ENCODE data around the gene SLC12A1. TPM values are rescaled to one million over a fixed set of nuclear protein-coding genes. Genes with fewer than 3 reads are reported as not detected.
A peak's percentile ranks its signal among the peaks of the same experiment; 100 is the strongest.

SLC12A1 gene
- total and polyA plus RNA-seq, 5 donors = not detected

DNA sequence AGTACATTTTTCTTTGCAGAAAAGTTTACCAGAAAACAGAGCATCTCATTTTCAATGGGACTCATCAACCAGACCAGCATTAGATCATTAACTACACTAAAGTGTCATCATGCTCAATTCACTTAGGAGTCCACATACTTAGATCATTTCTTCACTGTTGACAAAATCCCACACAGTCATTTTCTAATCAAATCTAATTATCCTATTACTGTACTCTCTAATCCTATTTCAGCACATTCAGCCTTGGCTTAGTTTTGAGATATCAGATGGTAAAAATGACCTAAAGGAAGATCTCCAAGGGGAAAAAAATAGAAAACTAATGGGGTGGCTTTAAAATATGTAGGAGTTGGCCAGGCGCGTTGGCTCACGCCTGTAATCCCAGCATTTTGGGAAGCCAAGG, 19.8 kb upstream of the SLC12A1 start:
- intact Hi-C loops (cut with DNase I) = no loop called here
- 92% methylated on average over 3 of the region's 3 CpGs for WGBS
- no peak for ATAC-seq
- Histone ChIP-seq H3K4me1 (ENCODE audit: control insufficient read depth, insufficient read depth, low read length) (no peaks in the 10 kb centered on the region), H3K9me3 (ENCODE audit: control insufficient read depth, low read length) (no peaks in the 10 kb centered on the region), H3K4me3 (ENCODE audit: low read length) (no peak overlapping the region), H3K27me3 (ENCODE audit: control insufficient read depth, insufficient read depth) (no peaks in the 10 kb centered on the region), H3K27ac (ENCODE audit: low read length) (no peak overlapping the region)
- no peak for DNase-seq

DNA sequence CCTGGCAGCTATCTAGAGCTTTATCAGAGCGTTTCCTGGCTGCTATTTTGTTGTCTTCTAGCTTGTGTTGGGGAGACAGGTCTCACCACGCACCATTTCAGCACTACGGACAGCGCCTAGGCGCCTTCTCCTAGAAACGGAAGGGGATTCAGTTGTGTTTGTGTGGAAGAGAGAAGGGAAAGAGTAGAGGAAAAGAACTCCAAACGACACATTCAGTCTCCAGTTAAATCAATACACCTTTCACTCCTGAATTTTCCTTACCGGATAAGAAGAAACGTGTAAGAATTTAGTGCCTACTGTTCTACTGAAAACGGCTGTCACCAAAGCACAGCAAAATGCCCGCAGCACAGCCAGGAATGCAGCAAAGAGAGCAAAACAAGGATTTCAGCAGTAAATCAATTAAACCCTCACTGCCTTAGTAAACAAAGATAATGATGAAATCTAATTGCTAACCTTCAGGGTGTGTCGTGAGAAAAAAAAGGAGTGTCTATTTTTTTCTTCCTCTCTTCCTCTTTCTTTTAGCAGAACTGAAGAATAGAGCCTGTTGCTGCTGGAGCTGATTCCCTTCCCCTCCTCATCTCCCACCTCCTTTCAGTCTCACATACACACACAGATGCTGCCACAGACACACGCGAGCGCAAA, 15.0 kb upstream of the SLC12A1 start:
- Histone ChIP-seq H3K9me3 (ENCODE audit: control insufficient read depth, low read length) (no peaks in the 10 kb centered on the region), H3K4me1 (ENCODE audit: control insufficient read depth, insufficient read depth, low read length) (no peaks in the 10 kb centered on the region), H3K4me3 (ENCODE audit: low read length) (no peak overlapping the region), H3K27ac (ENCODE audit: low read length) (no peak overlapping the region), H3K27me3 (ENCODE audit: control insufficient read depth, insufficient read depth) (no peaks in the 10 kb centered on the region)
- DNase-seq (peak; percentile 63 to 84 (median 83)), ATAC-seq (no peak)
- WGBS = 7% methylated on average over 15 of the region's 15 CpGs
- intact Hi-C loops (cut with DNase I) = no loop called here

DNA sequence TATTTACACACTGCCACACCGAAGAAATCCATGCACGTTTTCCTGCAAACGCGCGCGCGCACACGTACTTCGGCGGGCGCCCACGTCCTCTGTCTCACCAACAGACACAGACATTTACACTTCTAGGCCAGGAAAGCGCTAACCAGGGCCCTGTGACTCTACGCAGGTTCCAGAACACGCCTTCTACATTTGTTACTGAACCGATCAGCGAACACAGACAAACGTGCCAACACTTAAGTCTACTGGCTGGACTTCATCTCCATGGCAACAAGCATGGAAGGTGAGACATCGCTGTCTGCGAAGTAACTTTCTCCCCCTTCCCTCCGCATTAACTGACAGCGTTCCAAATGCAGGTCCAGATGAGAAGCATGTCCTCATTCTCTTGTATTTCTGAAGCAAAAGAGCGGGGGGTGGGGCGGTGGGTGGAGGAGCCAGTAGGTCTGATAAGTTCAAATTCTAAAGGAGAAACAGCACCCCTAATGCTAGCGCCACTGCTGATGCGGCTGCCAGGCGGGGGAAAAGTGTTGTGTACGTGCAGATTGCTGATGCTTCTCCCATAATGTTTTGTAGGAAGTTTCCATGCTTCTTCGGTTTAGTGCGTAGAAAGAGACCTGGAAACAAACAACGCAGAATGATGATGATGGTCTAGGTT, 14.4 kb upstream of the SLC12A1 start, which contains the start of gene CTXN2:
Gene CTXN2 (plus strand): TSS at position 92 of the 652 bp plus-strand sequence. CDS start 9,636 bp downstream, outside the sequence.
- Histone ChIP-seq H3K4me1 (ENCODE audit: control insufficient read depth, insufficient read depth, low read length) (no peaks in the 10 kb centered on the region), H3K27ac (ENCODE audit: low read length) (no peak within 1 kb of the TSS), H3K4me3 (ENCODE audit: low read length) (no peak within 1 kb of the TSS), H3K27me3 (ENCODE audit: control insufficient read depth, insufficient read depth) (no peaks in the 10 kb centered on the region), H3K9me3 (ENCODE audit: control insufficient read depth, low read length) (no peaks in the 10 kb centered on the region)
- DNase-seq (no peak), ATAC-seq (no peak)
- WGBS = 8% methylated on average over 31 of the region's 31 CpGs
- intact Hi-C loops (cut with DNase I) = no loop called here

DNA sequence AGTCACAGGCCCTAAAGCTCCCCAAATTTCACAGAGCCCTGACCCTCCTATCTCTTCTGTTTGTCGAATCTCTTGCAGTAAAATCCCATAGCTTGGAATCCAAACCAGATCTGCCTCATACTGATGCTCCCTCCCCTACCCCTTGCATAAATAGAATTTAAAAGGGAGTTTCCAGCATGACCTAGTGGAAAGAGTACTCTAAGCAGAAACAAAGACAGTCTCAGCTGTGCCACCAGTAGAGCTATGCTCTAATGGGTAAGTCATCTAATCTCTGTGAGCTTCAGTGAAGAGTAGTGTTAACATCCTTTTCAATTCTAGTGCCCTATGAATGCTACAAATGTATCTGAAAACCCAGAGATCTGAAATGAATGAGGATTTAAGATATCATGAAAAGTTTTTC, 4.0 kb upstream of the SLC12A1 start:
- Histone ChIP-seq H3K27ac (ENCODE audit: low read length) (no peak overlapping the region), H3K27me3 (ENCODE audit: control insufficient read depth, insufficient read depth) (no peaks in the 10 kb centered on the region), H3K9me3 (ENCODE audit: control insufficient read depth, low read length) (no peaks in the 10 kb centered on the region), H3K4me3 (ENCODE audit: low read length) (no peak overlapping the region), H3K4me1 (ENCODE audit: control insufficient read depth, insufficient read depth, low read length) (no peaks in the 10 kb centered on the region)
- DNase-seq (no peak), ATAC-seq (no peak)
- intact Hi-C loops (cut with DNase I) = loop anchor here in 1 of 4 donors (5.0 kb wide), 1 partner anchor 810 kb away; no protein-coding TSS in a partner anchor
- WGBS = 61% methylated on average over 1 of the region's 1 CpG

DNA sequence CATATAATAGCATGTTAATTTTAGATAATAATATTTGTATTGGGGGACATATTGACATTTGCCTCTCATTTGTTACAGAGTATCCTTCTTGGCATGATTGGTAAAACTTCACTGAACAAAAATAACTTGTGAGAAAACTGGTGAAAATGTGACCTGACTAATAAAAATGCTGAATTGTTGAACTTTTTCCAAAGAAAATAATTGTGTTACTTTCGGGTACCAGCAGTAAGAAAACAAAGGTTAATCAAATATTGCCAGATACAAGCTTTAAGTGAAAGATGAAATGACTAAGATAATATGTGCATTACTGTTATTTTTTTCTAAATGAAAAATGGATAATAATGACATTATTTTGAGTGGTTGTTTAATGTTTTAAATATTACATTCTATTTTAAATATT, 15.2 kb downstream of the SLC12A1 start:
- no peak overlapping the region for H3K4me3 ChIP-seq (ENCODE audit: low read length)
- H3K27ac ChIP-seq (ENCODE audit: low read length) = no peak overlapping the region
- WGBS = 47% methylated on average over 1 of the region's 1 CpG
- intact Hi-C loops (cut with DNase I) = no loop called here
- H3K9me3 ChIP-seq (ENCODE audit: control insufficient read depth, low read length) = no peaks in the 10 kb centered on the region
- no peak for ATAC-seq
- H3K4me1 ChIP-seq (ENCODE audit: control insufficient read depth, insufficient read depth, low read length) = no peaks in the 10 kb centered on the region
- H3K27me3 ChIP-seq (ENCODE audit: control insufficient read depth, insufficient read depth) = no peaks in the 10 kb centered on the region
- no peak for DNase-seq

DNA sequence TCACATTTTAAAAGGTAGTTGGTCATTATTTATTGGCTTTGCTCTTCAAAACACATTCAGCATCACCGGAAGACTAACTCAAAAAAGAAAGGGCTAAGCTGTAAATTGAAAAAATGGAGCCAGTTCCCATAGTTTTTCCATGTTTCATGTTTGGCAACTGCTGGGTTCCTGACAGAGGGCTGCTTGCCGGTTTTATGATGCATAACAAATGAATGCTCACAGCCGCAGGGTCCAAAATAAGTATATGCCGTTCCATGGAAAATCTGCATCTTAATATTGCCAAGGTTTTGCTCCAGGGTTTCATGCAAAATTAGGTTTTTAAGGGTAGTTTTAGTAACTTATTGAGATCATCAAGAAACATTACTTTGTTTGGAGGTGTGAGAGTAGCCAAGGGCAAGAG, 15.8 kb downstream of the SLC12A1 start:
- DNase-seq (no peak), ATAC-seq (no peak)
- Histone ChIP-seq H3K4me1 (ENCODE audit: control insufficient read depth, insufficient read depth, low read length) (no peaks in the 10 kb centered on the region), H3K4me3 (ENCODE audit: low read length) (no peak overlapping the region), H3K27ac (ENCODE audit: low read length) (no peak overlapping the region), H3K27me3 (ENCODE audit: control insufficient read depth, insufficient read depth) (no peaks in the 10 kb centered on the region), H3K9me3 (ENCODE audit: control insufficient read depth, low read length) (no peaks in the 10 kb centered on the region)
- WGBS = 75% methylated on average over 4 of the region's 4 CpGs
- intact Hi-C loops (cut with DNase I) = no loop called here

DNA sequence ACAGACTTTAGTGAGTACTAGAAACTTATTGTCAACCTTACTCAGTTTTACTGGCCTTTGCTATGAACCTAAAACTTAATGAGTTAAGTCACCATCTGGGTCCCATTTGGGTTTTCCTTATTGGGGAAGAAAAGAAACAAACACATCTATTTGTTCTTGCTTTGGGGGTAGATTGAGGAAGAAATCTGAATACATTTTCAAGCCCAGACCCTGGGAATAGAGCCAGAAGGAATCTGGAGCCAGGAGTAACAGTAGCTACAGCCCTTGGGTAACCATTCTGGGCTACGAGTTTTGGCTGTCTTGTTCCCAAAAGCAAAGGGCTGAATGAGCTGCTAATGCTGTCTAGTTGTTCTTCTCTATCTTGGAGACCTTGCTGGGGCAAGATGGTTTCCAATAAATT, 16.5 kb downstream of the SLC12A1 start:
- H3K4me3 ChIP-seq (ENCODE audit: low read length) = no peak overlapping the region
- H3K27me3 ChIP-seq (ENCODE audit: control insufficient read depth, insufficient read depth) = no peaks in the 10 kb centered on the region
- H3K27ac ChIP-seq (ENCODE audit: low read length) = no peak overlapping the region
- ATAC-seq (no peak), DNase-seq (no peak)
- no peaks in the 10 kb centered on the region for H3K4me1 ChIP-seq (ENCODE audit: control insufficient read depth, insufficient read depth, low read length)
- no peaks in the 10 kb centered on the region for H3K9me3 ChIP-seq (ENCODE audit: control insufficient read depth, low read length)
- WGBS = 40% methylated on average over 1 of the region's 1 CpG
- intact Hi-C loops (cut with DNase I) = no loop called here

DNA sequence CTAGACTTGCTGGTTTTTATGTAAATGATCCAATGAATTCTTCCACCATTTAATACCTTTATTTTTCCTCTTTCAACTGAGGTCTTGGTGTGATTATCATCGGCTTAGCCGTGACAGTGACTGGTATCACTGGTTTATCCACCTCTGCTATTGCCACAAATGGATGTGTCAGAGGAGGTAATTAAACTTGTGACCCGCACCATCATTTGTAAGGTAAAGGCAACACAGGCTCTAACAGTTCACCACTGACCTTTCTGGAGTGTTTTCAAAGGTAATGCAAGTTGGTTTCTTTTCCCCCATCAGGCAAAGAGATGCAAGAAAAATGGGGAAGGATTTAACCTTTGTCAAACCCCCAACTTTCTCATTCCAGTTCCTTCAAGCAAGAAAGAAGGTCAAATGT, 19.7 kb downstream of the SLC12A1 start:
- H3K9me3 ChIP-seq (ENCODE audit: control insufficient read depth, low read length) = no peaks in the 10 kb centered on the region
- DNase-seq (no peak), ATAC-seq (no peak)
- 86% methylated on average over 3 of the region's 3 CpGs for WGBS
- no peak overlapping the region for H3K4me3 ChIP-seq (ENCODE audit: low read length)
- no peak overlapping the region for H3K27ac ChIP-seq (ENCODE audit: low read length)
- no peaks in the 10 kb centered on the region for H3K27me3 ChIP-seq (ENCODE audit: control insufficient read depth, insufficient read depth)
- intact Hi-C loops (cut with DNase I) = no loop called here
- no peaks in the 10 kb centered on the region for H3K4me1 ChIP-seq (ENCODE audit: control insufficient read depth, insufficient read depth, low read length)

DNA sequence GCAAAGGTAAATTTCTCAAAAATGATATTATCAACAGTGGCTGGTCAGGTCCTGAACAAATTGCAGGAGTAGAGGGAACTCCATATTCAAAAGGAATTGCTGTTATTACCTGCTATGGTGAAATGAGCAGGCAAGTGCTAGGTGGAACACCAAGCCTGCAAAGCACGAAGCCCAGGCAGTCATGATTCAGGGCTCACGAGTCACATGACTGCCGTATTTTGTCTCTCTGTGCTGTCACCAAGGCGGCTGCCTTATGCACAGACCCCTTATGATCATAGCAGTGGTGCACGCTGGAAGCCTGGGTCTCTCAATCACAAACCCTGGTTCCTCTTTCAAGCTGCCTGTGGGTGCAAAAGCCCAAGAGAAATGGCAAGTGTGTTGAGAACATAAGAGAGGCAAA, 24.4 kb downstream of the SLC12A1 start:
- Histone ChIP-seq H3K4me1 (ENCODE audit: control insufficient read depth, insufficient read depth, low read length) (no peaks in the 10 kb centered on the region), H3K27ac (ENCODE audit: low read length) (no peak overlapping the region), H3K9me3 (ENCODE audit: control insufficient read depth, low read length) (no peaks in the 10 kb centered on the region), H3K27me3 (ENCODE audit: control insufficient read depth, insufficient read depth) (no peaks in the 10 kb centered on the region), H3K4me3 (ENCODE audit: low read length) (no peak overlapping the region)
- intact Hi-C loops (cut with DNase I) = no loop called here
- DNase-seq (no peak), ATAC-seq (no peak)
- 77% methylated on average over 5 of the region's 5 CpGs for WGBS

DNA sequence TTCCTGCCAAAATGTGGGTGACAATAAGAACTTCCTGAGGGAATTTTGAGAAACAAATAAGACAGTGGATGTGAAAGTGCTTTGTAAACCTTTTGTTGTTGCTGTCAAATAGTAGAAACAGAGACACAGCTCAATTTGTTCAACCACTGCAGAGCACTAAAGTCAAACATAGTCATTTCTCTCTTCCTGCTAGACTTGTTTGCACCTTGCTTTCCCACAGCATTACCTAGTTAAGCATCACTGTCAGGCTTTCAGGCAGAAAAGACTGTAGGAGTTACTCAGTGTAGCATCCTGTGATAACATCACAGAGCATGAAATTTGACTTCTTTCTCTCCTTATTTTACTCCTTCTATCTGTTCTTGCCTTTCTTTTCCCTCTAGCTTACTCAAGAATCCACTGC, 27.1 kb downstream of the SLC12A1 start:
- intact Hi-C loops (cut with DNase I) = no loop called here
- Histone ChIP-seq H3K4me1 (ENCODE audit: control insufficient read depth, insufficient read depth, low read length) (no peaks in the 10 kb centered on the region), H3K27ac (ENCODE audit: low read length) (no peak overlapping the region), H3K4me3 (ENCODE audit: low read length) (no peak overlapping the region), H3K27me3 (ENCODE audit: control insufficient read depth, insufficient read depth) (no peaks in the 10 kb centered on the region), H3K9me3 (ENCODE audit: control insufficient read depth, low read length) (no peaks in the 10 kb centered on the region)
- no peak for DNase-seq
- no peak for ATAC-seq

DNA sequence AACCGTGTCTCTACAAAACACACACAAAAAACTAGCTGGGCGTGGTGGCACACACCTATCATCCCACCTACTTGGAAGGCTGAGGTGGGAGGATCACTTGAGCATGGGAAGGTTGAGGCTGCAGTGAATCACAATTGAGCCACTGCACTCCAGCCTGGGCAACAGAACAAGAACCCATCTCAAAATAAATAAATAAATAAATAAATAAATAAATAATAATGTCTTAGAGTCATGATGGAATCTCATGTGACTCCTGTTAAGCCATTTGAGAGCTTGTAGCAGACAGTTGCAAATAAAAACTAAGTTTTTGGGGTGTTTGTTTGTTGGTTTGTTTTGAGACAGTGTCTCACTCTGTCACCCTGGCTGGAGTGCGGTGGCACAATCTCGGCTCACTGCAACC, 33.2 kb downstream of the SLC12A1 start:
- WGBS = 95% methylated on average over 4 of the region's 4 CpGs
- Histone ChIP-seq H3K4me1 (ENCODE audit: control insufficient read depth, insufficient read depth, low read length) (no peaks in the 10 kb centered on the region), H3K4me3 (ENCODE audit: low read length) (no peak overlapping the region), H3K27ac (ENCODE audit: low read length) (no peak overlapping the region), H3K9me3 (ENCODE audit: control insufficient read depth, low read length) (no peaks in the 10 kb centered on the region), H3K27me3 (ENCODE audit: control insufficient read depth, insufficient read depth) (no peaks in the 10 kb centered on the region)
- intact Hi-C loops (cut with DNase I) = no loop called here
- DNase-seq (no peak), ATAC-seq (no peak)

All from right cardiac atrium (tissue), 5 donors.